Measurements from ENCODE around the gene MRPL36. TPM values are rescaled to one million over a fixed set of nuclear protein-coding genes. Genes with fewer than 3 reads are reported as not detected.

MRPL36 gene
- total RNA-seq, 1 donor from 2014 or later: 25.1 TPM

- intact Hi-C loops (cut with DNase I): no loop called here
- H3K9me3 ChIP-seq: no peaks in the 10 kb centered on the region
- no peak overlapping the region for H3K4me3 ChIP-seq
- no peaks in the 10 kb centered on the region for H3K36me3 ChIP-seq
- no peak overlapping the region for H3K27ac ChIP-seq
- no peaks in the 10 kb centered on the region for H3K4me1 ChIP-seq
- DNase-seq (no peak), ATAC-seq (no peak)
- TF ChIP-seq CTCF (IDR thresholded peaks at IDR 0.05): no peak
- peaks cover 44% of the 10 kb centered on the region for H3K27me3 ChIP-seq (ENCODE audit: low read depth)
Measured at GRCh38 chr5:1834022-1834551, 34.5 kb upstream of the MRPL36 start.

- Histone ChIP-seq H3K27ac (no peak overlapping the region), H3K4me3 (no peak overlapping the region), H3K4me1 (no peaks in the 10 kb centered on the region), H3K9me3 (no peaks in the 10 kb centered on the region), H3K27me3 (ENCODE audit: low read depth) (peaks cover 37% of the 10 kb centered on the region), H3K36me3 (no peaks in the 10 kb centered on the region)
- ATAC-seq (no peak), DNase-seq (no peak)
- intact Hi-C loops (cut with DNase I): no loop called here
- no peak for TF ChIP-seq CTCF (IDR thresholded peaks at IDR 0.05)
Measured at GRCh38 chr5:1833264-1834021, 33.8 kb upstream of the MRPL36 start.

- Histone ChIP-seq H3K4me1 (no peaks in the 10 kb centered on the region), H3K36me3 (no peaks in the 10 kb centered on the region), H3K27me3 (ENCODE audit: low read depth) (peaks cover 34% of the 10 kb centered on the region), H3K9me3 (no peaks in the 10 kb centered on the region), H3K4me3 (no peak overlapping the region), H3K27ac (no peak overlapping the region)
- ATAC-seq (no peak), DNase-seq (no peak)
- intact Hi-C loops (cut with DNase I): no loop called here
- TF ChIP-seq CTCF (IDR thresholded peaks at IDR 0.05): no peak
Measured at GRCh38 chr5:1832511-1833250, 33.0 kb upstream of the MRPL36 start.

GRCh38 chr5:1831677-1832313 lies 32.2 kb upstream of the MRPL36 start:
- DNase-seq: no peak
- H3K9me3 ChIP-seq: no peaks in the 10 kb centered on the region
- no peaks in the 10 kb centered on the region for H3K36me3 ChIP-seq
- no peak for ATAC-seq
- H3K27me3 ChIP-seq (ENCODE audit: low read depth): peaks cover 25% of the 10 kb centered on the region
- no peaks in the 10 kb centered on the region for H3K4me1 ChIP-seq
- H3K4me3 ChIP-seq: no peak overlapping the region
- TF ChIP-seq CTCF (IDR thresholded peaks at IDR 0.05): no peak
- intact Hi-C loops (cut with DNase I): no loop called here
- no peak overlapping the region for H3K27ac ChIP-seq

- Histone ChIP-seq H3K4me3 (no peak overlapping the region), H3K4me1 (no peaks in the 10 kb centered on the region), H3K36me3 (no peaks in the 10 kb centered on the region), H3K27ac (no peak overlapping the region), H3K27me3 (ENCODE audit: low read depth) (peaks cover 21% of the 10 kb centered on the region), H3K9me3 (no peaks in the 10 kb centered on the region)
- no peak for TF ChIP-seq CTCF (IDR thresholded peaks at IDR 0.05)
- intact Hi-C loops (cut with DNase I): no loop called here
- DNase-seq (no peak), ATAC-seq (no peak)
Measured at GRCh38 chr5:1831257-1831656, 31.6 kb upstream of the MRPL36 start.

Measured in lower lobe of right lung (tissue), 2 donors.